ENCODE measurements around the gene SMC3. TPM values are rescaled to one million over a fixed set of nuclear protein-coding genes. Genes with fewer than 3 reads are reported as not detected.

The SMC3 gene
- total and polyA plus RNA-seq, 2 experiments from 2014 or later = 72.3 to 320 TPM

DNA sequence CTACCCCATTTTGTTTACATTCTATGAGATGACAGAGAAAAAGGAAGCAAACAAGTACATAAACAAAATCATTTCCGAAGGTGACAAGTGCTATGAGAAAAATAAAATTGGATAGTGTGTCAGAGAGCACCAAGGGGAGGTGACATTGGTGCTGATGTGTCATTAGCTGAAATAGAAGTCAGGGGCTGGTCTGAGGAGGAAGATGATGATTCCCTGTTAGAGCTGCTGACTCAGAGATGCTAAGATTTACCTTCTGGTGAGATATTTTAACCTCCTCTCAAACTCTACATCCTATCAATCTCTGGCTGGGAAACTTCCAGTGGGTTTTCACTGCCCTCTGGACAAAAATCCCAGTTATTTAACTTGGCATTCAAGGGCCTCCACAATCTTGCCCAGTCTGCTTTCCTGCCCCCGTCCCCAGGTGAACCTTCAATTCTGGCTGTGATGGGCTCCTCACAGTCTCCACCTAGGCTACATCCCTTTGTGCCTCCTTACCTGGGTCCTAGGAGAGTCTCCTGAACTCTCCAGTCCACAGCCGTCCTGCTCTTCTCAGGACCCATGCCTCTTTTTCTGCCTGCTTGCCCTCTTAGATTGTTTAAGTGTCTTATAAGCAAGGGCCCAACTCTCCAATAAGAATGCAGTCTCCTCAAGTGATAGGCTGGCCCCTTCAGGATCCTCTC, 43.2 kb upstream of the SMC3 start:
- no peaks in the 10 kb centered on the region for H3K9me2 ChIP-seq (ENCODE audit: insufficient read depth)
- H3K79me2 ChIP-seq (replicated peaks; ENCODE audit: insufficient read depth) = no peaks in the 10 kb centered on the region
- Mint-ChIP-seq H3K36me3 (ENCODE audit: low read depth) (no peaks in the 10 kb centered on the region), H3K27me3 (ENCODE audit: insufficient read depth, low read depth, poor library complexity) (peaks cover 5% of the 10 kb centered on the region), H3K4me1 (peaks cover 34% of the 10 kb centered on the region), H3K27ac (no peak overlapping the region), H3K4me3 (no peak overlapping the region), H3K9me3 (no peaks in the 10 kb centered on the region)
- no peaks in the 10 kb centered on the region for H3K36me3 ChIP-seq (ENCODE audit: insufficient read depth)
- H3F3A ChIP-seq (replicated peaks; ENCODE audit: low read depth) = no peaks in the 10 kb centered on the region
- peaks cover 31% of the 10 kb centered on the region for H3K4me1 ChIP-seq (ENCODE audit: insufficient read depth)
- no peaks in the 10 kb centered on the region for H3K27me3 ChIP-seq (ENCODE audit: insufficient read depth)
- TF ChIP-seq ZNF462 (CRISPR knock-in tag; IDR thresholded peaks at IDR 0.05) (no peak), CTCF (conservative IDR thresholded peaks at IDR 0.05; ENCODE audit: low read depth in 2 of 2) (no peak), REST (IDR thresholded peaks at IDR 0.05; ENCODE audit: unreplicated experiment) (no peak), JUNB (IDR thresholded peaks at IDR 0.05; ENCODE audit: unreplicated experiment) (no peak), ZNF114 (CRISPR knock-in tag; IDR thresholded peaks at IDR 0.05) (no peak), EZH2 (IDR thresholded peaks at IDR 0.05; ENCODE audit: low read depth, unreplicated experiment) (no peak), STAT1 (IDR thresholded peaks at IDR 0.05; ENCODE audit: unreplicated experiment) (no peak), ZNF331 (CRISPR knock-in tag; IDR thresholded peaks at IDR 0.05; ENCODE audit: low read depth) (no peak), NANOG (IDR thresholded peaks at IDR 0.05; ENCODE audit: borderline replicate concordance) (no peak), CREB1 (CRISPR knock-in tag; IDR thresholded peaks at IDR 0.05; ENCODE audit: low read depth) (no peak), POLR2AphosphoS5 (IDR thresholded peaks at IDR 0.05; ENCODE audit: low read depth) (no peak)
- H2AFZ ChIP-seq = no peak overlapping the region
- no peak overlapping the region for H3K27ac ChIP-seq (ENCODE audit: low read depth)
- ATAC-seq (no peak), DNase-seq (ENCODE audit: low spot score) (no peak)
- H3K4me3 ChIP-seq = no peak overlapping the region
- H3K4me2 ChIP-seq = no peak overlapping the region
- no peaks in the 10 kb centered on the region for H4K20me1 ChIP-seq (replicated peaks; ENCODE audit: insufficient read depth)

Measured in GM23338 (cell line).